OCI-LY1 (cell line): ENCODE measurements around the gene XPA.

Experiments
- H2AFZ ChIP-seq: fragments of 200-600 bp; sonication (generic), shearing (Covaris generic); 2 replicates; pipeline ENCODE4 v1.6.0; 2014; ENCODE audit warnings: antibody characterized with exemption, mild to moderate bottlenecking, low read length
- H3F3A ChIP-seq: fragments of 200-600 bp; sonication (generic), shearing (Covaris generic); 2 replicates; pipeline ENCODE4 v1.6.0; 2014; ENCODE audit warnings: mild to moderate bottlenecking, antibody characterized with exemption, low read length, moderate library complexity; ENCODE audit not compliant: insufficient read depth
- H3K27ac ChIP-seq: fragments of 200-600 bp; sonication (generic); 2 replicates; pipeline ENCODE4 v1.5.1; 2014; ENCODE audit warnings: low read length, mixed run types, mild to moderate bottlenecking, low read depth; ENCODE audit not compliant: poor library complexity, severe bottlenecking
- H3K27me3 ChIP-seq: fragments of 200-600 bp; sonication (generic); 2 replicates; pipeline ENCODE4 v1.6.0; 2014; ENCODE audit warnings: antibody characterized with exemption, mild to moderate bottlenecking, low read length, moderate library complexity; ENCODE audit not compliant: insufficient read depth
- H3K36me3 ChIP-seq: fragments of 200-600 bp; sonication (generic); 2 replicates; pipeline ENCODE4 v1.6.1; 2014; ENCODE audit warnings: mild to moderate bottlenecking, antibody characterized with exemption, low read length, moderate library complexity, mixed read lengths; ENCODE audit not compliant: insufficient read depth
- H3K4me1 ChIP-seq: fragments of 200-600 bp; sonication (generic); 2 replicates; pipeline ENCODE4 v1.5.1; 2014; ENCODE audit warnings: mild to moderate bottlenecking, low read length, moderate library complexity; ENCODE audit not compliant: insufficient read depth, severe bottlenecking
- H3K4me2 ChIP-seq: fragments of 200-600 bp; sonication (generic), shearing (Covaris generic); 2 replicates; pipeline ENCODE4 v1.6.1; 2014; ENCODE audit warnings: low read length
- H3K4me3 ChIP-seq: fragments of 200-600 bp; sonication (generic); 2 replicates; pipeline ENCODE4 v1.5.1; 2014; ENCODE audit warnings: low read length, low read depth, mild to moderate bottlenecking, mixed read lengths; ENCODE audit not compliant: poor library complexity, severe bottlenecking
- H3K79me2 ChIP-seq: fragments of 200-600 bp; shearing (Covaris generic); 2 replicates; pipeline ENCODE4 v1.6.1; 2016; ENCODE audit warnings: mixed run types, low read length, mixed read lengths; ENCODE audit not compliant: insufficient read depth
- H3K9ac ChIP-seq: fragments of 200-600 bp; sonication (generic), shearing (Covaris generic); 2 replicates; pipeline ENCODE4 v1.6.1; 2014; ENCODE audit warnings: mild to moderate bottlenecking, low read length, mixed read lengths
- H3K9me2 ChIP-seq: fragments of 200-600 bp; sonication (generic), shearing (Covaris generic); 2 replicates; pipeline ENCODE4 v1.6.1; 2014; ENCODE audit warnings: low read depth, mild to moderate bottlenecking, low read length, mixed read lengths
- H3K9me3 ChIP-seq: fragments of 200-600 bp; shearing (Covaris generic); 2 replicates; pipeline ENCODE4 v1.6.1; 2014; ENCODE audit warnings: low read length, mixed read lengths
- H4K20me1 ChIP-seq: fragments of 200-600 bp; sonication (generic), shearing (Covaris generic); 2 replicates; pipeline ENCODE4 v1.6.0; 2016; ENCODE audit warnings: mild to moderate bottlenecking, low read length; ENCODE audit not compliant: insufficient read depth
- EZH2 ChIP-seq: fragments of 200-600 bp; sonication (generic), shearing (Covaris generic); IDR thresholded peaks from 2 replicates; pipeline ENCODE4 v1.8.0; 2017; ENCODE audit warnings: borderline replicate concordance, mixed run types, mild to moderate bottlenecking, antibody characterized with exemption, low read length, moderate library complexity, mixed read lengths
- TF ChIP-seq, protein P1 (sequence below): fragments of 200-600 bp; sonication (generic), shearing (Covaris generic); IDR thresholded peaks from 2 replicates; pipeline ENCODE4 v1.5.1; 2017; ENCODE audit warnings: mild to moderate bottlenecking, antibody characterized with exemption, low read length, moderate library complexity, mixed read lengths

The XPA gene

DNA sequence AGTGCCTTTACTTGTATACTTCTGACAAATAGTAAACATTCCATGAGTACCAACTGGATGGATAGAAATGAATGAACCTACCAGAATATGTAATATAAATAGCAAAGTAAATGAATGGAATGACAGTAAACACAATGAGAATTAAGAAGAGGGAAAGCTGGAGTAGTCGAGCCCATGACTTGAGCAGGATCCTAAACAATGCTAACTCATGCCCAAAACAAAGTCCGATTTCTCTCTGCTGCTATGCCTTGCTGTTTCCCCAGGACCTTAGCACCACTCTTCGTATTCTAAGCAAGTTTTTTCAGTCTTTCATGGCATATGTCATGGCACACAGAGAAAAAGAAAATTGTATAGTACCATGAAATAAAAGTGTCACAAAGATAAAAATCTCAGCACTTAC lies 1.8 kb downstream of the XPA start:
- peaks cover 49% of the 10 kb centered on the region for H3K4me1 ChIP-seq
- H3K9ac ChIP-seq, result peak overlapping the region; percentile 79

DNA sequence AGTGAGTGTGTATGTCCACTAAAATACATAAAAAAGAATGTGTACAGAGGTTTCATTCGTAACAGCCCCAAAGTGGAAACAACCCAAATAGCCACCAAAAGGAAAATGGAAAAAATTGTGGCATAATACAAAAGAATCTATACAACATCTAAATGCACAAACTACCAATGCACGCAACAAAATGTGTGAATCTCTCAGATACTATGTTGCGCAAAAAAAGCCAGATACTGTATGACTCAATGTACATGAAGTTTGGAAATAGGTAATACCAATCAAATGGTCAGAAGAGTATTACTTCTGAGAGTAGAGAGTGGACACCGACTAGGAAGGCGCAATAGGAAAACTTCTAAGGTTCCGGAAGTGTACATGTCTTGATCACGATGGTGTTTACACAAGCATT lies 2.4 kb downstream of the XPA start:
- H3K4me3 ChIP-seq, result peak overlapping the region; percentile 79

More for the DNA sequence above, 1.8 kb downstream of the XPA start:
- Histone ChIP-seq H3K27ac (no peak overlapping the region), H3K9me2 (no peaks in the 10 kb centered on the region), H3K36me3 (peaks cover 22% of the 10 kb centered on the region; the same call in 1 of the 2 replicates), H3K79me2 (peaks cover 34% of the 10 kb centered on the region), H3K27me3 (no peaks in the 10 kb centered on the region), H3K4me3 (peak overlapping the region; percentile 79), H4K20me1 (no peaks in the 10 kb centered on the region), H3F3A (no peaks in the 10 kb centered on the region), H3K4me2 (peak overlapping the region; percentile 86), H3K9me3 (no peaks in the 10 kb centered on the region), H2AFZ (no peak overlapping the region)
- TF ChIP-seq, protein P1, sequence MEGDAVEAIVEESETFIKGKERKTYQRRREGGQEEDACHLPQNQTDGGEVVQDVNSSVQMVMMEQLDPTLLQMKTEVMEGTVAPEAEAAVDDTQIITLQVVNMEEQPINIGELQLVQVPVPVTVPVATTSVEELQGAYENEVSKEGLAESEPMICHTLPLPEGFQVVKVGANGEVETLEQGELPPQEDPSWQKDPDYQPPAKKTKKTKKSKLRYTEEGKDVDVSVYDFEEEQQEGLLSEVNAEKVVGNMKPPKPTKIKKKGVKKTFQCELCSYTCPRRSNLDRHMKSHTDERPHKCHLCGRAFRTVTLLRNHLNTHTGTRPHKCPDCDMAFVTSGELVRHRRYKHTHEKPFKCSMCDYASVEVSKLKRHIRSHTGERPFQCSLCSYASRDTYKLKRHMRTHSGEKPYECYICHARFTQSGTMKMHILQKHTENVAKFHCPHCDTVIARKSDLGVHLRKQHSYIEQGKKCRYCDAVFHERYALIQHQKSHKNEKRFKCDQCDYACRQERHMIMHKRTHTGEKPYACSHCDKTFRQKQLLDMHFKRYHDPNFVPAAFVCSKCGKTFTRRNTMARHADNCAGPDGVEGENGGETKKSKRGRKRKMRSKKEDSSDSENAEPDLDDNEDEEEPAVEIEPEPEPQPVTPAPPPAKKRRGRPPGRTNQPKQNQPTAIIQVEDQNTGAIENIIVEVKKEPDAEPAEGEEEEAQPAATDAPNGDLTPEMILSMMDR, result no peak
- no peak for TF ChIP-seq EZH2

DNA sequence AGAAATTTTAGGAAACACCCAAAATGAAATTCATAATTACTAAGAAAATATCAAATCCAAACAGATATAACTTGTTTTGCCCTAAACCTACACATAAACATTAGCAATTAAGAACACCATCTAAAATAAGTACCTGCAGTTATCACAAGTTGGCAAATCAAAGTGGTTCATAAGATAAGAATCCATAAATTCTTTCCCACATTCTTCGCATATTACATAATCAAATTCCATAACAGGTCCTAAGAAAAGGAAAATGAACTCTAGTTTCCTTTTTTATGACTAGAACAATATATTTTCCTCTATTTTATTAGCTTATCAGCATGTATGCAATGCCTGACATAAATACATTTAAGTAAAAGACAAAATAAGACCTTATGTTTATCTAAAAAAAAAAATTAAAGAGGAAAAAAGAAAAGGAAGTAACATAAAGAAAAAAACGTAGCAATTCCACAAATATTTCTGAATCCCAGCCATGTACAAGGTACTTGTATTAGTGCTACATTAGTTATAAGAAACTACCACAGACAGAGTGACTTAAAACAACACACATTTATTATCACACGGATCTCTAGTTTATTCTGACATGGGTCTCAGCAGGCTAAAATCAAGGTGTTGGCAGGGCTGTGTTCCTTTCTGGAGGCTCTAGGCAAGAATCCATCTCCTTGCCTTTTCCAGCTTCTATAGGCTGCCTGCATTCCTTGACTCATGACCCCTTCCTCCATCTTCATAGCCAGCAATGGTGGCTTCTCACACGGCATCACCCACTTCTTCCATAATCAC lies 7.5 kb downstream of the XPA start:
- Histone ChIP-seq H3K4me1 (peaks cover 12% of the 10 kb centered on the region), H3K27me3 (no peaks in the 10 kb centered on the region), H2AFZ (no peak overlapping the region), H3K9me3 (no peaks in the 10 kb centered on the region), H3K4me3 (no peak overlapping the region), H3F3A (no peaks in the 10 kb centered on the region), H3K9ac (no peak overlapping the region), H3K79me2 (peaks cover 13% of the 10 kb centered on the region), H3K27ac (no peak overlapping the region), H3K9me2 (no peaks in the 10 kb centered on the region), H4K20me1 (no peaks in the 10 kb centered on the region), H3K36me3 (peaks cover 60% of the 10 kb centered on the region; the same call in 1 of the 2 replicates), H3K4me2 (no peak overlapping the region)
- TF ChIP-seq EZH2, result no peak
- TF ChIP-seq, protein P1, result no peak

More for the DNA sequence above, 2.4 kb downstream of the XPA start:
- Histone ChIP-seq H4K20me1 (no peaks in the 10 kb centered on the region), H3K4me2 (peak overlapping the region; percentile 86), H3K9me3 (no peaks in the 10 kb centered on the region), H3K27ac (no peak overlapping the region), H3K27me3 (no peaks in the 10 kb centered on the region), H3F3A (no peaks in the 10 kb centered on the region), H3K79me2 (peaks cover 34% of the 10 kb centered on the region), H2AFZ (no peak overlapping the region), H3K4me1 (peaks cover 47% of the 10 kb centered on the region), H3K9me2 (no peaks in the 10 kb centered on the region), H3K9ac (no peak overlapping the region), H3K36me3 (peaks cover 22% of the 10 kb centered on the region; the same call in 1 of the 2 replicates)
- TF ChIP-seq, protein P1, result no peak
- no peak for TF ChIP-seq EZH2
